Measurements from ENCODE around the gene LVRN.
"Not testable (repeated sequence)": the region's sequence is repeated elsewhere in the genome, so short reads cannot be mapped to it uniquely, and the experiment has no call there.

Gene LVRN

GRCh38 chr5:115962239-115962564, at the start of gene LVRN:
LVRN (plus strand) TSS chr5:115962475; CDS start chr5:115962618, 143 bp downstream.
- no peak for DNase-seq

GRCh38 chr5:115913623-115914400, 48.5 kb upstream of the LVRN start:
- not testable (repeated sequence) for DNase-seq

- DNase-seq = no peak
Observed at GRCh38 chr5:115920171-115920725, 42.0 kb upstream of the LVRN start.

GRCh38 chr5:115928578-115929407, 33.5 kb upstream of the LVRN start:
- not testable (repeated sequence) for DNase-seq

- DNase-seq = not testable (repeated sequence)
Observed at GRCh38 chr5:115930171-115930570, 32.1 kb upstream of the LVRN start.

- DNase-seq = no peak
Observed at GRCh38 chr5:115930630-115931337, 31.5 kb upstream of the LVRN start.

GRCh38 chr5:115932991-115933390, 29.3 kb upstream of the LVRN start:
- DNase-seq = no peak

- no peak for DNase-seq
Observed at GRCh38 chr5:115934388-115934974, 27.8 kb upstream of the LVRN start.

GRCh38 chr5:115936031-115936430, 26.2 kb upstream of the LVRN start:
- DNase-seq = no peak

- no peak for DNase-seq
Observed at GRCh38 chr5:115939059-115939458, 23.2 kb upstream of the LVRN start.

- no peak for DNase-seq
Observed at GRCh38 chr5:115940080-115940810, 22.0 kb upstream of the LVRN start.

GRCh38 chr5:115941051-115941675, 21.1 kb upstream of the LVRN start:
- peak; percentile 43 for DNase-seq

- DNase-seq = no peak
Observed at GRCh38 chr5:115944501-115944900, 17.8 kb upstream of the LVRN start.

GRCh38 chr5:115946655-115947054, 15.6 kb upstream of the LVRN start:
- DNase-seq = no peak

GRCh38 chr5:115947260-115947659, 15.0 kb upstream of the LVRN start:
- no peak for DNase-seq

GRCh38 chr5:115948091-115948534, 14.2 kb upstream of the LVRN start:
- DNase-seq = no peak

GRCh38 chr5:115949096-115949495, 13.2 kb upstream of the LVRN start:
- no peak for DNase-seq

- no peak for DNase-seq
Observed at GRCh38 chr5:115952588-115952987, 9.7 kb upstream of the LVRN start.

- DNase-seq = no peak
Observed at GRCh38 chr5:115954144-115954543, 8.1 kb upstream of the LVRN start.

- no peak for DNase-seq
Observed at GRCh38 chr5:115956957-115957356, 5.3 kb upstream of the LVRN start.

Measured in MV-4-11 (cell line).